SK-N-SH (cell line): Measurements from ENCODE around the gene UNC5CL. TPM values are rescaled to one million over a fixed set of nuclear protein-coding genes. Genes with fewer than 3 reads are reported as not detected.

ENCODE experiments used
- CTCF ChIA-PET: fragments of 300-600, 350-600 bp; formaldehyde crosslinking; extraction: SDS; loops from one replicate; lab custom pipeline; 2021; lab: Yijun Ruan, JAX
- POLR2A ChIA-PET: fragments of 350-600 bp; sonication (Branson Sonifier 250); formaldehyde crosslinking; extraction: SDS; loops from one replicate; lab custom pipeline; 2020; ENCODE audit warnings: antibody characterized with exemption, inconsistent platforms; lab: Yijun Ruan, JAX
- DNase-seq: peaks from one replicate; pipeline ENCODE4 v3.0.0; 2012
- H2AFZ ChIP-seq: fragments of 200-600 bp; sonication (generic); 2 replicates; pipeline ENCODE4 v1.8.1; 2016; ENCODE audit warnings: antibody characterized with exemption, mild to moderate bottlenecking, low read depth
- H3F3A ChIP-seq: fragments of 200-600 bp; sonication (generic); replicated peaks from 2 replicates; pipeline ENCODE3; 2016; ENCODE audit warnings: antibody characterized with exemption, mild to moderate bottlenecking; ENCODE audit not compliant: insufficient read depth
- H3K27ac ChIP-seq, 2 experiments: fragments of 200-500 bp in 1 of 2; fragments of 200-600 bp in 1 of 2; sonication (Bioruptor generic) in 1 of 2; sonication (generic), shearing (Covaris generic) in 1 of 2; 2 replicates each; pipeline versions ENCODE4 v1.5.1 to v1.6.1; 2014 to 2016; ENCODE audit warnings: low read depth in 2 of 2, inconsistent platforms in 1 of 2, low read length in 1 of 2, mild to moderate bottlenecking in 1 of 2, mixed read lengths in 1 of 2
- H3K27me3 ChIP-seq: fragments of 200-600 bp; sonication (generic), shearing (Covaris generic); 2 replicates; pipeline ENCODE4 v1.6.1; 2016; ENCODE audit warnings: mixed run types; ENCODE audit not compliant: insufficient read depth
- H3K36me3 ChIP-seq, 2 experiments: fragments of 200-500 bp in 1 of 2; fragments of 200-600 bp in 1 of 2; sonication (Bioruptor generic) in 1 of 2; sonication (generic) in 1 of 2; replicated peaks in 1 of 2; 2 replicates each; pipeline versions ENCODE3 to v1.5.1; 2014 to 2016; ENCODE audit warnings: low read length in 1 of 2, mild to moderate bottlenecking in 1 of 2; ENCODE audit not compliant: insufficient read depth in 2 of 2, control insufficient read depth in 1 of 2
- H3K4me1 ChIP-seq, 2 experiments: fragments of 200-500 bp in 1 of 2; fragments of 200-600 bp in 1 of 2; sonication (Bioruptor generic) in 1 of 2; sonication (generic), shearing (Covaris generic) in 1 of 2; 2 replicates each; pipeline versions ENCODE4 v1.5.1 to v1.6.1; 2014 to 2016; ENCODE audit warnings: low read depth in 1 of 2, low read length in 1 of 2, mixed run types in 1 of 2; ENCODE audit not compliant: insufficient read depth in 2 of 2, control insufficient read depth in 1 of 2
- H3K4me2 ChIP-seq: fragments of 200-600 bp; sonication (generic), shearing (Covaris generic); 2 replicates; pipeline ENCODE4 v1.6.1; 2017; ENCODE audit warnings: mixed run types
- H3K4me3 ChIP-seq, 2 experiments: fragments of 200-500 bp in 1 of 2; fragments of 200-600 bp in 1 of 2; sonication (Bioruptor generic) in 1 of 2; sonication (generic), shearing (Covaris generic) in 1 of 2; 2 replicates each; pipeline versions ENCODE4 v1.5.1 to v1.8.1; 2014 to 2016; ENCODE audit warnings: low read depth in 2 of 2, inconsistent platforms in 1 of 2, low read length in 1 of 2, mild to moderate bottlenecking in 1 of 2, mixed read lengths in 1 of 2, moderate library complexity in 1 of 2
- H3K79me2 ChIP-seq: fragments of 200-600 bp; sonication (generic); 2 replicates; pipeline ENCODE4 v1.8.1; 2017; ENCODE audit warnings: mild to moderate bottlenecking; ENCODE audit not compliant: insufficient read depth
- H3K9ac ChIP-seq: fragments of 200-600 bp; sonication (generic); 2 replicates; pipeline ENCODE4 v1.6.1; 2017; ENCODE audit warnings: mixed run types
- H3K9me2 ChIP-seq: fragments of 200-600 bp; sonication (generic); 2 replicates; pipeline ENCODE4 v1.6.1; 2017; ENCODE audit warnings: mixed run types
- H3K9me3 ChIP-seq: fragments of 200-600 bp; sonication (generic); 2 replicates; pipeline ENCODE4 v1.6.1; 2017; ENCODE audit warnings: mixed run types, mild to moderate bottlenecking, moderate library complexity
- H4K20me1 ChIP-seq: fragments of 200-600 bp; sonication (generic); 2 replicates; pipeline ENCODE4 v1.6.1; 2017; ENCODE audit warnings: mild to moderate bottlenecking, mixed run types; ENCODE audit not compliant: insufficient read depth
- ELF1 ChIP-seq: IDR thresholded peaks from 2 replicates; pipeline ENCODE4 v1.4.0; 2012
- EZH2phosphoT487 ChIP-seq: fragments of 200-600 bp; sonication (generic); IDR thresholded peaks from 2 replicates; pipeline ENCODE4 v1.6.1; 2017; ENCODE audit warnings: low read depth, mixed run types, mild to moderate bottlenecking, antibody characterized with exemption, moderate library complexity, borderline replicate concordance
- GABPA ChIP-seq: IDR thresholded peaks from 2 replicates; pipeline ENCODE4 v1.4.0; 2012; ENCODE audit warnings: low read depth, mild to moderate bottlenecking
- MEF2A ChIP-seq: IDR thresholded peaks from 2 replicates; pipeline ENCODE4 v1.4.0; 2012; ENCODE audit warnings: low read depth, borderline replicate concordance
- POLR2AphosphoS5 ChIP-seq: IDR thresholded peaks from 2 replicates; pipeline ENCODE4 v1.6.1; 2012; ENCODE audit warnings: low read depth, low read length
- RAD21 ChIP-seq: IDR thresholded peaks from 2 replicates; pipeline ENCODE4 v1.6.1; 2012; ENCODE audit warnings: mild to moderate bottlenecking, low read length
- RCOR1 ChIP-seq: fragments of 150-350 bp; IDR thresholded peaks from 2 replicates; pipeline ENCODE4 v1.6.1; 2017; ENCODE audit warnings: antibody characterized with exemption, low read length
- RFX5 ChIP-seq: IDR thresholded peaks from 2 replicates; pipeline ENCODE4 v1.6.1; 2012; ENCODE audit warnings: mild to moderate bottlenecking, improper control_type of control experiment, low read length
- RXRA ChIP-seq: IDR thresholded peaks from 2 replicates; pipeline ENCODE4 v1.4.0; 2012; ENCODE audit warnings: low read depth, mild to moderate bottlenecking, borderline replicate concordance
- SIN3A ChIP-seq: IDR thresholded peaks from 2 replicates; pipeline ENCODE4 v1.6.1; 2012; ENCODE audit warnings: low read depth, mild to moderate bottlenecking, low read length, moderate library complexity, borderline replicate concordance
- SMC3 ChIP-seq: IDR thresholded peaks from 2 replicates; pipeline ENCODE4 v1.6.1; 2012; ENCODE audit warnings: low read depth, low read length, improper control_type of control experiment
- YY1 ChIP-seq: IDR thresholded peaks from 2 replicates; pipeline ENCODE4 v1.4.0; 2012; ENCODE audit warnings: low read depth, mild to moderate bottlenecking
- WGBS: methylation state at CpG from one replicate; pipeline ENCODE4 v1.1.6; 2017; ENCODE audit warnings: low lambda C conversion rate; 5-methylcytosine and 5-hydroxymethylcytosine counted together
- polyA plus RNA-seq, 3 experiments: library from polyadenylated mRNA; depleted of rRNA; stranded (reverse); fragments of >200 nt; gene quantifications; 2 replicates each; pipeline ENCODE4 v1.2.3, GENCODE V29; 2012
- TF ChIP-seq, protein P1 (sequence below): fragments of 200-600 bp; sonication (generic); IDR thresholded peaks from 2 replicates; pipeline ENCODE4 v1.6.1; 2017; ENCODE audit warnings: antibody characterized with exemption, mild to moderate bottlenecking, moderate library complexity
- TF ChIP-seq, protein P2 (sequence below): IDR thresholded peaks from 2 replicates; pipeline ENCODE4 v1.4.0; 2012; ENCODE audit warnings: low read depth
- TF ChIP-seq, protein P3 (sequence below): IDR thresholded peaks from 2 replicates; pipeline ENCODE4 v1.6.1; 2012; ENCODE audit warnings: mild to moderate bottlenecking, low read depth, low read length, moderate library complexity

UNC5CL gene
- polyA plus RNA-seq, 1 of the 3 experiments (the other 2 are of a cell fraction), result 0.10 TPM

GRCh38 chr6:40986921-40987819 lies 51.9 kb downstream of the UNC5CL start:
- H3K9me3 ChIP-seq, result no peaks in the 10 kb centered on the region
- ChIA-PET CTCF (no interaction called here), POLR2A (no interaction called here)
- H4K20me1 ChIP-seq, result no peaks in the 10 kb centered on the region
- H3K4me3 ChIP-seq, result no peak overlapping the region
- no peak overlapping the region for H3K9ac ChIP-seq
- no peak for TF ChIP-seq RCOR1
- no peak for TF ChIP-seq SIN3A
- TF ChIP-seq RFX5, result no peak
- no peak for TF ChIP-seq RAD21
- TF ChIP-seq, protein P1, sequence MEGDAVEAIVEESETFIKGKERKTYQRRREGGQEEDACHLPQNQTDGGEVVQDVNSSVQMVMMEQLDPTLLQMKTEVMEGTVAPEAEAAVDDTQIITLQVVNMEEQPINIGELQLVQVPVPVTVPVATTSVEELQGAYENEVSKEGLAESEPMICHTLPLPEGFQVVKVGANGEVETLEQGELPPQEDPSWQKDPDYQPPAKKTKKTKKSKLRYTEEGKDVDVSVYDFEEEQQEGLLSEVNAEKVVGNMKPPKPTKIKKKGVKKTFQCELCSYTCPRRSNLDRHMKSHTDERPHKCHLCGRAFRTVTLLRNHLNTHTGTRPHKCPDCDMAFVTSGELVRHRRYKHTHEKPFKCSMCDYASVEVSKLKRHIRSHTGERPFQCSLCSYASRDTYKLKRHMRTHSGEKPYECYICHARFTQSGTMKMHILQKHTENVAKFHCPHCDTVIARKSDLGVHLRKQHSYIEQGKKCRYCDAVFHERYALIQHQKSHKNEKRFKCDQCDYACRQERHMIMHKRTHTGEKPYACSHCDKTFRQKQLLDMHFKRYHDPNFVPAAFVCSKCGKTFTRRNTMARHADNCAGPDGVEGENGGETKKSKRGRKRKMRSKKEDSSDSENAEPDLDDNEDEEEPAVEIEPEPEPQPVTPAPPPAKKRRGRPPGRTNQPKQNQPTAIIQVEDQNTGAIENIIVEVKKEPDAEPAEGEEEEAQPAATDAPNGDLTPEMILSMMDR, result no peak
- no peak for TF ChIP-seq ELF1
- TF ChIP-seq MEF2A, result no peak
- TF ChIP-seq YY1, result no peak
- no peak overlapping the region for H3K4me2 ChIP-seq
- no peaks in the 10 kb centered on the region for H3F3A ChIP-seq
- H3K9me2 ChIP-seq, result no peaks in the 10 kb centered on the region
- WGBS, result 66% methylated on average over 8 of the region's 8 CpGs
- H3K79me2 ChIP-seq, result no peaks in the 10 kb centered on the region
- H3K4me1 ChIP-seq, result no peaks in the 10 kb centered on the region
- H3K27me3 ChIP-seq, result no peaks in the 10 kb centered on the region; the same call in 1 of the 2 replicates
- H3K27ac ChIP-seq, result no peak overlapping the region
- H3K36me3 ChIP-seq, result no peaks in the 10 kb centered on the region
- DNase-seq, result no peak
- H2AFZ ChIP-seq, result no peak overlapping the region

- Histone ChIP-seq H3K79me2 (no peaks in the 10 kb centered on the region), H3K9me2 (no peaks in the 10 kb centered on the region), H3K36me3 (no peaks in the 10 kb centered on the region), H2AFZ (no peak overlapping the region), H4K20me1 (no peaks in the 10 kb centered on the region), H3K9me3 (no peaks in the 10 kb centered on the region), H3K4me1 (no peaks in the 10 kb centered on the region), H3F3A (no peaks in the 10 kb centered on the region), H3K4me3 (no peak overlapping the region), H3K27ac (no peak overlapping the region), H3K4me2 (no peak overlapping the region), H3K27me3 (no peaks in the 10 kb centered on the region; the same call in 1 of the 2 replicates), H3K9ac (no peak overlapping the region)
- POLR2A ChIA-PET, result no interaction called here
- TF ChIP-seq RAD21 (no peak), EZH2phosphoT487 (no peak), GABPA (no peak), YY1 (no peak), ELF1 (no peak), SMC3 (no peak), RCOR1 (no peak), RXRA (no peak), POLR2AphosphoS5 (no peak)
- TF ChIP-seq, protein P2, sequence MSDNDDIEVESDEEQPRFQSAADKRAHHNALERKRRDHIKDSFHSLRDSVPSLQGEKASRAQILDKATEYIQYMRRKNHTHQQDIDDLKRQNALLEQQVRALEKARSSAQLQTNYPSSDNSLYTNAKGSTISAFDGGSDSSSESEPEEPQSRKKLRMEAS, result no peak
- TF ChIP-seq, protein P3, sequence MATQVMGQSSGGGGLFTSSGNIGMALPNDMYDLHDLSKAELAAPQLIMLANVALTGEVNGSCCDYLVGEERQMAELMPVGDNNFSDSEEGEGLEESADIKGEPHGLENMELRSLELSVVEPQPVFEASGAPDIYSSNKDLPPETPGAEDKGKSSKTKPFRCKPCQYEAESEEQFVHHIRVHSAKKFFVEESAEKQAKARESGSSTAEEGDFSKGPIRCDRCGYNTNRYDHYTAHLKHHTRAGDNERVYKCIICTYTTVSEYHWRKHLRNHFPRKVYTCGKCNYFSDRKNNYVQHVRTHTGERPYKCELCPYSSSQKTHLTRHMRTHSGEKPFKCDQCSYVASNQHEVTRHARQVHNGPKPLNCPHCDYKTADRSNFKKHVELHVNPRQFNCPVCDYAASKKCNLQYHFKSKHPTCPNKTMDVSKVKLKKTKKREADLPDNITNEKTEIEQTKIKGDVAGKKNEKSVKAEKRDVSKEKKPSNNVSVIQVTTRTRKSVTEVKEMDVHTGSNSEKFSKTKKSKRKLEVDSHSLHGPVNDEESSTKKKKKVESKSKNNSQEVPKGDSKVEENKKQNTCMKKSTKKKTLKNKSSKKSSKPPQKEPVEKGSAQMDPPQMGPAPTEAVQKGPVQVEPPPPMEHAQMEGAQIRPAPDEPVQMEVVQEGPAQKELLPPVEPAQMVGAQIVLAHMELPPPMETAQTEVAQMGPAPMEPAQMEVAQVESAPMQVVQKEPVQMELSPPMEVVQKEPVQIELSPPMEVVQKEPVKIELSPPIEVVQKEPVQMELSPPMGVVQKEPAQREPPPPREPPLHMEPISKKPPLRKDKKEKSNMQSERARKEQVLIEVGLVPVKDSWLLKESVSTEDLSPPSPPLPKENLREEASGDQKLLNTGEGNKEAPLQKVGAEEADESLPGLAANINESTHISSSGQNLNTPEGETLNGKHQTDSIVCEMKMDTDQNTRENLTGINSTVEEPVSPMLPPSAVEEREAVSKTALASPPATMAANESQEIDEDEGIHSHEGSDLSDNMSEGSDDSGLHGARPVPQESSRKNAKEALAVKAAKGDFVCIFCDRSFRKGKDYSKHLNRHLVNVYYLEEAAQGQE, result no peak
- DNase-seq, result no peak
- CTCF ChIA-PET, result interaction anchor here (1.0 kb wide), 1 partner anchor 12 kb away, joined by 4 read pairs; no protein-coding TSS in a partner anchor
- WGBS, result 15% methylated on average over 2 of the region's 2 CpGs
Observed at GRCh38 chr6:40986364-40986763, 52.7 kb downstream of the UNC5CL start.
